H1 (cell line): ENCODE results near the gene FNDC3A. TPM values are rescaled to one million over a fixed set of nuclear protein-coding genes. Genes with fewer than 3 reads are reported as not detected.

Experiments used
- ASH2L ChIP-seq: fragments of 200-600, 300-600 bp; sonication (generic); IDR thresholded peaks from one replicate; pipeline ENCODE4 v1.7.1; 2017; ENCODE audit warnings: low read length
- ATF3 ChIP-seq: IDR thresholded peaks from 2 replicates; pipeline ENCODE4 v1.6.1; 2011; ENCODE audit warnings: low read depth, mild to moderate bottlenecking, low read length; ENCODE audit not compliant: insufficient read depth
- BCL11A ChIP-seq, 2 experiments: IDR thresholded peaks; one replicate each; pipeline ENCODE4 v1.6.1; 2011; ENCODE audit warnings: low read depth in 2 of 2, low read length in 2 of 2, mild to moderate bottlenecking in 2 of 2
- CBX5 ChIP-seq: fragments of 300-800, 300-1000 bp; sonication (generic); IDR thresholded peaks from 2 replicates; pipeline ENCODE4 v1.7.1; 2016; ENCODE audit warnings: antibody characterized with exemption, low read length, low read depth
- CHD2 ChIP-seq: IDR thresholded peaks from 2 replicates; pipeline ENCODE4 v1.6.1; 2012; ENCODE audit warnings: low read length, improper control_type of control experiment
- CREB1 ChIP-seq: IDR thresholded peaks from 2 replicates; pipeline ENCODE4 v1.6.1; 2012; ENCODE audit warnings: inconsistent platforms
- GTF2F1 ChIP-seq: IDR thresholded peaks from 2 replicates; pipeline ENCODE4 v1.6.1; 2012; ENCODE audit warnings: low read depth, low read length, improper control_type of control experiment, borderline replicate concordance
- HDAC2 ChIP-seq, 2 experiments: fragments of 300-600 bp in 1 of 2; sonication (generic) in 1 of 2; IDR thresholded peaks; 2 replicates each; pipeline ENCODE4 v1.6.1; 2011 to 2012; ENCODE audit warnings: low read depth in 2 of 2, low read length in 2 of 2, mild to moderate bottlenecking in 2 of 2, moderate library complexity in 2 of 2, borderline replicate concordance in 1 of 2, inconsistent platforms in 1 of 2
- JUND ChIP-seq: IDR thresholded peaks from 2 replicates; pipeline ENCODE4 v1.6.1; 2011; ENCODE audit warnings: mild to moderate bottlenecking, improper control_type of control experiment, low read length
- KDM5A ChIP-seq: fragments of 200-600 bp; IDR thresholded peaks from 2 replicates; pipeline ENCODE4 v1.7.1; 2012; ENCODE audit warnings: mild to moderate bottlenecking, low read length, inconsistent platforms, mixed read lengths
- MAX ChIP-seq: IDR thresholded peaks from 2 replicates; pipeline ENCODE4 v1.6.1; 2012; ENCODE audit warnings: inconsistent platforms
- PHF8 ChIP-seq: fragments of 200-600 bp; sonication (generic); conservative IDR thresholded peaks from 2 replicates; pipeline ENCODE4 v1.7.1; 2012; ENCODE audit warnings: low read depth, mild to moderate bottlenecking, inconsistent platforms, low read length, moderate library complexity
- POLR2A ChIP-seq, 2 experiments: IDR thresholded peaks; 1 replicate in 1 of 2; 2 replicates in 1 of 2; pipeline ENCODE4 v1.6.1; 2011; ENCODE audit warnings: low read depth in 2 of 2, low read length in 2 of 2, mild to moderate bottlenecking in 2 of 2; ENCODE audit errors: control extremely low read depth in 1 of 2
- POLR2AphosphoS5 ChIP-seq: IDR thresholded peaks from 2 replicates; pipeline ENCODE4 v1.6.1; 2011; ENCODE audit warnings: low read depth, low read length
- RFX5 ChIP-seq: IDR thresholded peaks from 2 replicates; pipeline ENCODE4 v1.6.1; 2011; ENCODE audit warnings: low read depth, low read length, improper control_type of control experiment, borderline replicate concordance
- SAP30 ChIP-seq: fragments of 300-600 bp; sonication (generic); IDR thresholded peaks from 2 replicates; pipeline ENCODE4 v1.7.1; 2012; ENCODE audit warnings: low read length, moderate library complexity, mild to moderate bottlenecking, inconsistent platforms; ENCODE audit not compliant: insufficient read depth, insufficient replicate concordance
- SP1 ChIP-seq: IDR thresholded peaks from 2 replicates; pipeline ENCODE4 v1.6.1; 2011; ENCODE audit warnings: low read depth, low read length
- SRF ChIP-seq: IDR thresholded peaks from 2 replicates; pipeline ENCODE4 v1.6.1; 2011; ENCODE audit warnings: mild to moderate bottlenecking, low read depth, low read length, moderate library complexity
- TAF1 ChIP-seq: IDR thresholded peaks from 2 replicates; pipeline ENCODE4 v1.6.1; 2011; ENCODE audit warnings: mild to moderate bottlenecking, low read depth, low read length
- TAF7 ChIP-seq: optimal IDR thresholded peaks from 2 replicates; pipeline ENCODE3; 2011; ENCODE audit warnings: low read depth, mild to moderate bottlenecking, inconsistent platforms, low read length, moderate library complexity, borderline replicate concordance
- TBP ChIP-seq: IDR thresholded peaks from 2 replicates; pipeline ENCODE4 v1.6.1; 2011; ENCODE audit warnings: low read depth, low read length, improper control_type of control experiment
- TEAD4 ChIP-seq: IDR thresholded peaks from 2 replicates; pipeline ENCODE4 v1.6.1; 2012; ENCODE audit warnings: low read depth, low read length, inconsistent platforms, mixed read lengths
- polyA plus RNA-seq, 7 experiments: library from polyadenylated mRNA; depleted of rRNA in 3 of 7; stranded (reverse) in 5 of 7; unstranded in 2 of 7; fragments of >200 nt in 5 of 7; fragments of 200-250 nt in 2 of 7; gene quantifications; 1 replicate in 5 of 7; 2 replicates in 1 of 7; 4 replicates in 1 of 7; pipeline versions ENCODE4 v1.2.1 to v1.2.3, GENCODE V29; 2011 to 2013; ENCODE audit warnings: missing spikeins in 2 of 7, mixed read lengths in 2 of 7
- total RNA-seq: library from RNA; stranded (reverse); fragmentation: NEBNext Ultra II Directional; extraction: Animal tissue kit (Norgen Biotek cat#: 25700); gene quantifications from 2 replicates; pipeline ENCODE4 v1.2.1, GENCODE V29; 2021

FNDC3A gene
- total and polyA plus RNA-seq, 2 of the 8 experiments (the other 6 are each of a cell fraction or from before 2014, with no cell fraction given): 14.6 to 26.0 TPM

- peak; percentile 25; the same call in 1 of the 2 replicates for TF ChIP-seq MAX
- no peak for TF ChIP-seq BCL11A (IDR thresholded peaks at IDR 0.05; ENCODE audit: low read depth in 2 of 2, low read length in 2 of 2)
- peak; percentile 63 to 75 for TF ChIP-seq POLR2A (IDR thresholded peaks at IDR 0.05; ENCODE audit: control extremely low read depth in 1 of 2, low read depth in 2 of 2, low read length in 2 of 2)
- no peak for TF ChIP-seq RFX5
- TF ChIP-seq PHF8: peak; percentile 76
- peak; percentile 36; the same call in 1 of the 2 replicates for TF ChIP-seq CHD2
- TF ChIP-seq SP1: peak; percentile 82; the same call in 1 of the 2 replicates
- peak; percentile 99 for TF ChIP-seq CREB1
- TF ChIP-seq JUND: peak; percentile 83
- TF ChIP-seq ASH2L: peak; percentile 64
- TF ChIP-seq TEAD4: 0 out of 2 replicates have a peak, but pooled peaks have one; percentile 13
- TF ChIP-seq GTF2F1: no peak
- no peak for TF ChIP-seq CBX5
- peak; percentile 81 for TF ChIP-seq ATF3
- TF ChIP-seq TBP: peak; percentile 65; the same call in 1 of the 2 replicates
- peak in 1 of 2 experiments; percentile 85; a peak in 1 of 4 replicates for TF ChIP-seq HDAC2 (IDR thresholded peaks at IDR 0.05; ENCODE audit: borderline replicate concordance in 1 of 2, low read depth in 2 of 2, low read length in 2 of 2)
- TF ChIP-seq TAF7: no peak
- peak; percentile 50; the same call in 1 of the 2 replicates for TF ChIP-seq KDM5A
- TF ChIP-seq SAP30: peak; percentile 96
- peak; percentile 54 for TF ChIP-seq SRF
- peak; percentile 55 for TF ChIP-seq POLR2AphosphoS5
- TF ChIP-seq TAF1: no peak; the same call in none of the 2 replicates
Observed at GRCh38 chr13:49247643-49248621, 272.2 kb downstream of the FNDC3A start, which contains the start of gene CDADC1 (continued).
